Glutamatergic neuron (in vitro differentiated cells): ENCODE results near the gene IL36A. TPM values are rescaled to one million over a fixed set of nuclear protein-coding genes. Genes with fewer than 3 reads are reported as not detected.

Source experiments
- DNase-seq: peaks from one replicate; pipeline ENCODE4 v3.0.0; 2022
- H3K27ac Mint-ChIP-seq: one replicate; pipeline ENCODE4 v1.8.0; 2020; ENCODE audit warnings: mild to moderate bottlenecking, mixed read lengths, inconsistent platforms; ENCODE audit not compliant: unreplicated experiment
- H3K27me3 Mint-ChIP-seq: one replicate; pipeline ENCODE4 v1.8.0; 2020; ENCODE audit warnings: mild to moderate bottlenecking, moderate library complexity, mixed read lengths, inconsistent platforms; ENCODE audit not compliant: unreplicated experiment
- H3K36me3 Mint-ChIP-seq: one replicate; pipeline ENCODE4 v1.8.0; 2020; ENCODE audit warnings: mild to moderate bottlenecking, mixed read lengths, inconsistent platforms; ENCODE audit not compliant: unreplicated experiment
- H3K4me1 Mint-ChIP-seq: one replicate; pipeline ENCODE4 v1.8.0; 2020; ENCODE audit warnings: mild to moderate bottlenecking, low read depth, mixed read lengths, inconsistent platforms; ENCODE audit not compliant: unreplicated experiment
- H3K4me3 Mint-ChIP-seq: one replicate; pipeline ENCODE4 v1.8.0; 2020; ENCODE audit warnings: mild to moderate bottlenecking, mixed read lengths, inconsistent platforms; ENCODE audit not compliant: unreplicated experiment
- H3K9me3 Mint-ChIP-seq: one replicate; pipeline ENCODE4 v1.8.0; 2020; ENCODE audit warnings: mild to moderate bottlenecking, moderate library complexity, mixed read lengths, inconsistent platforms; ENCODE audit not compliant: unreplicated experiment
- CTCF ChIP-seq: fragments of 200-600 bp; sonication (generic); IDR thresholded peaks from one replicate; pipeline ENCODE4 v1.5.0; 2021; ENCODE audit not compliant: partially characterized antibody, unreplicated experiment
- total RNA-seq: library from RNA; stranded (reverse); fragmentation: NEBNext Ultra II Directional; extraction: Animal tissue kit (Norgen Biotek cat#: 25700); gene quantifications from one replicate; pipeline ENCODE4 v1.2.1, GENCODE V29; 2021; ENCODE audit not compliant: unreplicated experiment

IL36A gene
- total RNA-seq, 1 donor from 2014 or later, result not detected

GRCh38 chr2:113000436-113000835 lies 4.8 kb upstream of the IL36A start:
- Mint-ChIP-seq H3K4me1 (no peaks in the 10 kb centered on the region), H3K4me3 (no peak overlapping the region), H3K27ac (no peak overlapping the region), H3K27me3 (no peaks in the 10 kb centered on the region), H3K36me3 (peaks cover 5% of the 10 kb centered on the region), H3K9me3 (peaks cover 11% of the 10 kb centered on the region)
- DNase-seq, result no peak
- no peak for TF ChIP-seq CTCF

- Mint-ChIP-seq H3K9me3 (peaks cover 11% of the 10 kb centered on the region), H3K4me3 (no peak overlapping the region), H3K4me1 (no peaks in the 10 kb centered on the region), H3K36me3 (peaks cover 5% of the 10 kb centered on the region), H3K27me3 (no peaks in the 10 kb centered on the region), H3K27ac (no peak overlapping the region)
- DNase-seq, result no peak
- no peak for TF ChIP-seq CTCF
These were observed 2.6 kb upstream of the IL36A start for GRCh38 chr2:113002677-113003076.

- Mint-ChIP-seq H3K4me3 (no peak overlapping the region), H3K9me3 (no peaks in the 10 kb centered on the region), H3K36me3 (no peaks in the 10 kb centered on the region), H3K4me1 (no peaks in the 10 kb centered on the region), H3K27ac (no peak overlapping the region), H3K27me3 (no peaks in the 10 kb centered on the region)
- DNase-seq, result no peak
- TF ChIP-seq CTCF, result no peak
These were observed 2.0 kb downstream of the IL36A start for GRCh38 chr2:113007250-113007649.

- no peaks in the 10 kb centered on the region for H3K9me3 Mint-ChIP-seq
- H3K4me1 Mint-ChIP-seq, result no peaks in the 10 kb centered on the region
- H3K36me3 Mint-ChIP-seq, result no peaks in the 10 kb centered on the region
- H3K4me3 Mint-ChIP-seq, result no peak overlapping the region
- no peak for DNase-seq
- H3K27me3 Mint-ChIP-seq, result no peaks in the 10 kb centered on the region
- H3K27ac Mint-ChIP-seq, result no peak overlapping the region
- TF ChIP-seq CTCF, result no peak
These were observed 4.4 kb downstream of the IL36A start for GRCh38 chr2:113009622-113010021.

- H3K9me3 Mint-ChIP-seq, result no peaks in the 10 kb centered on the region
These were observed 4.8 kb downstream of the IL36A start for GRCh38 chr2:113010088-113010487.

More at GRCh38 chr2:113010088-113010487, 4.8 kb downstream of the IL36A start:
- no peak for DNase-seq
- H3K4me1 Mint-ChIP-seq, result no peaks in the 10 kb centered on the region
- H3K27me3 Mint-ChIP-seq, result no peaks in the 10 kb centered on the region
- no peak overlapping the region for H3K4me3 Mint-ChIP-seq
- no peak for TF ChIP-seq CTCF
- H3K36me3 Mint-ChIP-seq, result no peaks in the 10 kb centered on the region
- H3K27ac Mint-ChIP-seq, result no peak overlapping the region
